HEK293 (cell line): ENCODE measurements around the gene IRX6.

Source experiments
- CTCF ChIA-PET: fragments of 350-600 bp; formaldehyde crosslinking; extraction: SDS; loops from one replicate; lab custom pipeline; 2021; ENCODE audit warnings: antibody characterized with exemption; lab: Yijun Ruan, JAX
- POLR2A ChIA-PET: fragments of 300-600 bp; formaldehyde crosslinking; extraction: SDS; loops from one replicate; lab custom pipeline; 2020; ENCODE audit warnings: antibody characterized with exemption, inconsistent platforms; lab: Yijun Ruan, JAX
- H3K27ac ChIP-seq: fragments of 200-500 bp; sonication (Bioruptor generic); 2 replicates; pipeline ENCODE4 v1.5.1; 2014; ENCODE audit warnings: low read depth, low read length, control low read depth, inconsistent platforms; ENCODE audit errors: extremely low read depth
- H3K36me3 ChIP-seq, 2 experiments: fragments of 200-500 bp in 1 of 2; sonication (Bioruptor generic) in 1 of 2; 1 replicate in 1 of 2; 2 replicates in 1 of 2; pipeline ENCODE4 v1.5.1; 2014 to 2017; ENCODE audit warnings: inconsistent platforms in 2 of 2, low read length in 2 of 2; ENCODE audit not compliant: control insufficient read depth in 2 of 2, insufficient read depth in 1 of 2
- H3K4me1 ChIP-seq: fragments of 200-500 bp; sonication (Bioruptor generic); 2 replicates; pipeline ENCODE4 v1.5.1; 2014; ENCODE audit warnings: mild to moderate bottlenecking, low read length, inconsistent platforms; ENCODE audit not compliant: control insufficient read depth, insufficient read depth
- H3K4me3 ChIP-seq: 2 replicates; pipeline ENCODE4 v1.5.1; 2011; ENCODE audit warnings: low read depth, mild to moderate bottlenecking, control low read depth, low read length, moderate library complexity
- H3K9me3 ChIP-seq: fragments of 200-500 bp; sonication (Bioruptor generic); 2 replicates; pipeline ENCODE4 v1.5.1; 2014; ENCODE audit warnings: low read depth, low read length, inconsistent platforms; ENCODE audit not compliant: control insufficient read depth, insufficient read depth
- GLIS2 ChIP-seq: fragments of 450-650 bp; formaldehyde crosslinking; IDR thresholded peaks from 2 replicates; pipeline ENCODE4 v1.5.1; 2016; ENCODE audit warnings: missing biosample characterization, missing genetic modification characterization
- HOXA7 ChIP-seq: sonication (generic); formaldehyde crosslinking; IDR thresholded peaks from 2 replicates; pipeline ENCODE4 v1.8.1; 2022; ENCODE audit warnings: missing genetic modification reagents, borderline replicate concordance
- KLF9 ChIP-seq: fragments of 450-650 bp; formaldehyde crosslinking; IDR thresholded peaks from 2 replicates; pipeline ENCODE4 v1.5.1; 2016; ENCODE audit warnings: missing biosample characterization, missing genetic modification characterization, low read depth
- RBAK ChIP-seq: fragments of 450-650 bp; formaldehyde crosslinking; IDR thresholded peaks from 2 replicates; pipeline ENCODE4 v1.5.1; 2016; ENCODE audit warnings: missing biosample characterization, missing genetic modification characterization
- REPIN1 ChIP-seq: fragments of 450-650 bp; formaldehyde crosslinking; IDR thresholded peaks from 2 replicates; pipeline ENCODE4 v1.5.1; 2017; ENCODE audit warnings: missing biosample characterization, missing genetic modification characterization, low read depth
- SALL2 ChIP-seq: fragments of 450-650 bp; formaldehyde crosslinking; IDR thresholded peaks from 2 replicates; pipeline ENCODE4 v1.5.0; 2017; ENCODE audit warnings: missing biosample characterization, mild to moderate bottlenecking, missing genetic modification characterization, borderline replicate concordance
- SP2 ChIP-seq: fragments of 450-650 bp; formaldehyde crosslinking; IDR thresholded peaks from 2 replicates; pipeline ENCODE4 v1.5.1; 2016; ENCODE audit warnings: missing biosample characterization, missing genetic modification characterization
- SP7 ChIP-seq: fragments of 450-650 bp; formaldehyde crosslinking; IDR thresholded peaks from 2 replicates; pipeline ENCODE4 v1.5.1; 2016; ENCODE audit warnings: missing biosample characterization, missing genetic modification characterization
- ZFP69B ChIP-seq: fragments of 450-650 bp; formaldehyde crosslinking; IDR thresholded peaks from 2 replicates; pipeline ENCODE4 v1.5.1; 2016; ENCODE audit warnings: missing biosample characterization, missing genetic modification characterization
- ZNF112 ChIP-seq: fragments of 450-650 bp; formaldehyde crosslinking; IDR thresholded peaks from 2 replicates; pipeline ENCODE4 v1.5.0; 2017; ENCODE audit warnings: missing biosample characterization, missing genetic modification characterization
- ZNF133 ChIP-seq: fragments of 450-650 bp; formaldehyde crosslinking; IDR thresholded peaks from 2 replicates; pipeline ENCODE4 v1.5.1; 2016; ENCODE audit warnings: missing biosample characterization, missing genetic modification characterization
- ZNF169 ChIP-seq: fragments of 450-650 bp; formaldehyde crosslinking; IDR thresholded peaks from 2 replicates; pipeline ENCODE4 v1.5.1; 2016; ENCODE audit warnings: missing biosample characterization, missing genetic modification characterization
- ZNF202 ChIP-seq: fragments of 450-650 bp; formaldehyde crosslinking; IDR thresholded peaks from 2 replicates; pipeline ENCODE4 v1.5.1; 2016; ENCODE audit warnings: missing biosample characterization, missing genetic modification characterization, borderline replicate concordance
- ZNF221 ChIP-seq: fragments of 450-650 bp; formaldehyde crosslinking; IDR thresholded peaks from 2 replicates; pipeline ENCODE4 v1.5.1; 2017; ENCODE audit warnings: missing biosample characterization, missing genetic modification characterization, borderline replicate concordance
- ZNF23 ChIP-seq: fragments of 450-650 bp; formaldehyde crosslinking; IDR thresholded peaks from 2 replicates; pipeline ENCODE4 v1.5.1; 2016; ENCODE audit warnings: missing biosample characterization, missing genetic modification characterization, borderline replicate concordance
- ZNF311 ChIP-seq: fragments of 450-650 bp; formaldehyde crosslinking; IDR thresholded peaks from 2 replicates; pipeline ENCODE4 v1.5.1; 2017; ENCODE audit warnings: missing biosample characterization, missing genetic modification characterization, borderline replicate concordance
- ZNF324 ChIP-seq: fragments of 450-650 bp; formaldehyde crosslinking; IDR thresholded peaks from 2 replicates; pipeline ENCODE4 v1.5.1; 2016; ENCODE audit warnings: missing biosample characterization, missing genetic modification characterization
- ZNF544 ChIP-seq: fragments of 450-650 bp; formaldehyde crosslinking; IDR thresholded peaks from 2 replicates; pipeline ENCODE4 v1.5.0; 2017; ENCODE audit warnings: missing biosample characterization, missing genetic modification characterization
- ZNF549 ChIP-seq: fragments of 450-650 bp; IDR thresholded peaks from 2 replicates; pipeline ENCODE4 v1.5.1; 2018; ENCODE audit warnings: missing biosample characterization, missing genetic modification characterization, mild to moderate bottlenecking, inconsistent platforms, moderate library complexity
- ZNF571 ChIP-seq: fragments of 450-650 bp; formaldehyde crosslinking; IDR thresholded peaks from 2 replicates; pipeline ENCODE4 v1.5.0; 2017; ENCODE audit warnings: missing biosample characterization, missing genetic modification characterization
- ZNF621 ChIP-seq: fragments of 450-650 bp; formaldehyde crosslinking; IDR thresholded peaks from 2 replicates; pipeline ENCODE4 v1.5.1; 2017; ENCODE audit warnings: missing biosample characterization, missing genetic modification characterization
- ZNF660 ChIP-seq: fragments of 450-650 bp; IDR thresholded peaks from 2 replicates; pipeline ENCODE4 v1.5.1; 2018; ENCODE audit warnings: missing biosample characterization, mild to moderate bottlenecking, missing genetic modification characterization
- ZNF677 ChIP-seq: fragments of 450-650 bp; IDR thresholded peaks from 2 replicates; pipeline ENCODE4 v1.5.0; 2018; ENCODE audit warnings: missing biosample characterization, mild to moderate bottlenecking, missing genetic modification characterization, moderate library complexity
- ZNF830 ChIP-seq: fragments of 450-650 bp; IDR thresholded peaks from 2 replicates; pipeline ENCODE4 v1.5.0; 2018; ENCODE audit warnings: missing biosample characterization, missing genetic modification characterization, low read depth, mild to moderate bottlenecking, moderate library complexity
- TF ChIP-seq, protein P1 (sequence below): fragments of 450-650 bp; formaldehyde crosslinking; IDR thresholded peaks from 2 replicates; pipeline ENCODE4 v1.5.1; 2016; ENCODE audit warnings: missing biosample characterization, missing genetic modification characterization, low read depth
- TF ChIP-seq, protein P2 (sequence below): fragments of 450-650 bp; formaldehyde crosslinking; IDR thresholded peaks from 2 replicates; pipeline ENCODE4 v1.5.1; 2016; ENCODE audit warnings: missing biosample characterization, missing genetic modification characterization
- TF ChIP-seq, protein P3 (sequence below): fragments of 450-650 bp; formaldehyde crosslinking; IDR thresholded peaks from 2 replicates; pipeline ENCODE4 v1.5.1; 2016; ENCODE audit warnings: missing biosample characterization, missing genetic modification characterization
- TF ChIP-seq, protein P4 (sequence below): fragments of 450-650 bp; formaldehyde crosslinking; IDR thresholded peaks from 2 replicates; pipeline ENCODE4 v1.5.1; 2016; ENCODE audit warnings: missing biosample characterization, missing genetic modification characterization
- TF ChIP-seq, protein P5 (sequence below): fragments of 450-650 bp; formaldehyde crosslinking; IDR thresholded peaks from 2 replicates; pipeline ENCODE4 v1.5.1; 2017; ENCODE audit warnings: missing biosample characterization, mild to moderate bottlenecking, missing genetic modification characterization, moderate library complexity

Gene IRX6

DNA sequence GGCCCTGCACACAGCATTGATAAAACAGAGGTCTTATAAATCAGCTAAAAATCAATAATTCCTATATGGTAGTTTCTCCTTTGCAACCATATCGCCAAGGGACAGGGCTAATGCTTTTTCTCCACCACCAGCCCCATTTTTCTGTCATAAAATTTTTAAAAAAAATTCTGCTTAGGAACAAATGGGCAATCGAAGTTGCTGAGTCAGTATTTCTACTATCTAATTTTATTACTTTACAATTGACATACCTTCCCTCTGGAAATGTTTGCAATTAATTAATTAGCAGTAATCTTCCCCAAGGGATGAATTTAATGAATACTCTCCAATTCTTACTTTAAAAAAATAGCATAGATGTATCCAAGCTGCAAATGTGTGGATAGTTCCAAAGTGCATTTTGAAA lies 1.7 kb upstream of the IRX6 start:
- POLR2A ChIA-PET: no interaction called here

DNA sequence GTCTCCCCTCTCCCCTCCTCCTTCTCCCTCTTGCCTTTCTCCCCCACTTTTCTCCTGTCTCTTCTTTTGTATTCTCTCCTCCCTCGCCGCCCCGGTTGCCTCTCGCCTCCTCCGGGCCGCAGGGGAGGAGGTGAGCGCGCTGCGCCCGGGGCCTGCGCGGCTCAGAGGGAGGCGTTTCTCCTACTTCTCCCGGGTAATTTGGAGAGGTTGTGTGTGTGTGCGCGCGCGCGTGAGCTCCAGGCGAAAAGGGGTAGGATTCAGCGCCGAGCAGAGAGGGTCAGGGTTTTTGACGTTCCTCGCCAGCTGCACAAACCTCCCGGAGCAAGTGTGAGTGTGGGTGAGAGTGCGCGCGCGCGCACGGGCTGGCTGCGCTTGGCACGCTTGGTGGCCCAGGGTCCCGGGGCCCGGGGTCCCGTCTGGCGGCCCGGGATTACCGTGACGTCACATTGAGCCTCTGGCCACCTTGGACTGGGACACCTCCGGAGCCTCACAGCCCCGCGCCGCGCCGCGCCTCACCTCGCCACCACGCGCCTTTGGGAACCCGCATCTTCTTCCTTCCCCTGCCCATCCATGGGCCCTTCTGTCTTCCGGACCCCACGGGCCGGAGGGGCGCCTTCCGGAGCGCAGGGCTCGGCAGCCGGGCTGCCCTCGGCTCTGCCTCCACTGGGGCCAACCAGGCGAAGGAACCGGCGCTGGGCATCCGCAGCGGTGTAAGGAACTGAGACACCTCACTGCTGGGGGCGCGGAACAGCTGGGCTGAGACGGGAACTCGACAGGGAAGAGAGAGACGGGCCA lies 479 bp downstream of the IRX6 start:
- no peaks in the 10 kb centered on the region for H3K9me3 ChIP-seq
- CTCF ChIA-PET: interaction anchor here (0.6 to 1.7 kb wide), 15 partner anchors 8 to 542 kb away, joined by 3 to 13 read pairs (median 4); no protein-coding TSS in a partner anchor
- H3K27ac ChIP-seq: peak overlapping the region; percentile 46; the same call in 1 of the 2 replicates
- H3K36me3 ChIP-seq: no peaks in the 10 kb centered on the region
- H3K4me1 ChIP-seq: no peaks in the 10 kb centered on the region
- POLR2A ChIA-PET: interaction anchor here (1.0 kb wide), 1 partner anchor 10 kb away, joined by 3 read pairs; no protein-coding TSS in a partner anchor
- peak overlapping the region; percentile 34 for H3K4me3 ChIP-seq
- TF ChIP-seq ZNF677: no peak
- TF ChIP-seq HOXA7 (CRISPR knock-in tag): no peak
- TF ChIP-seq, protein P1, sequence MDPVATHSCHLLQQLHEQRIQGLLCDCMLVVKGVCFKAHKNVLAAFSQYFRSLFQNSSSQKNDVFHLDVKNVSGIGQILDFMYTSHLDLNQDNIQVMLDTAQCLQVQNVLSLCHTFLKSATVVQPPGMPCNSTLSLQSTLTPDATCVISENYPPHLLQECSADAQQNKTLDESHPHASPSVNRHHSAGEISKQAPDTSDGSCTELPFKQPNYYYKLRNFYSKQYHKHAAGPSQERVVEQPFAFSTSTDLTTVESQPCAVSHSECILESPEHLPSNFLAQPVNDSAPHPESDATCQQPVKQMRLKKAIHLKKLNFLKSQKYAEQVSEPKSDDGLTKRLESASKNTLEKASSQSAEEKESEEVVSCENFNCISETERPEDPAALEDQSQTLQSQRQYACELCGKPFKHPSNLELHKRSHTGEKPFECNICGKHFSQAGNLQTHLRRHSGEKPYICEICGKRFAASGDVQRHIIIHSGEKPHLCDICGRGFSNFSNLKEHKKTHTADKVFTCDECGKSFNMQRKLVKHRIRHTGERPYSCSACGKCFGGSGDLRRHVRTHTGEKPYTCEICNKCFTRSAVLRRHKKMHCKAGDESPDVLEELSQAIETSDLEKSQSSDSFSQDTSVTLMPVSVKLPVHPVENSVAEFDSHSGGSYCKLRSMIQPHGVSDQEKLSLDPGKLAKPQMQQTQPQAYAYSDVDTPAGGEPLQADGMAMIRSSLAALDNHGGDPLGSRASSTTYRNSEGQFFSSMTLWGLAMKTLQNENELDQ (tag by site-specific recombination): no peak
- TF ChIP-seq SALL2 (tag by site-specific recombination): no peak
- no peak for TF ChIP-seq ZNF23 (tag by site-specific recombination)
- no peak for TF ChIP-seq SP7 (tag by site-specific recombination)
- peak; percentile 30; the same call in 1 of the 2 replicates for TF ChIP-seq GLIS2 (tag by site-specific recombination)
- peak; percentile 23 for TF ChIP-seq SP2
- no peak for TF ChIP-seq ZNF544 (tag by site-specific recombination)
- no peak for TF ChIP-seq ZNF112 (tag by site-specific recombination)
- no peak for TF ChIP-seq RBAK (tag by site-specific recombination)
- TF ChIP-seq KLF9: no peak
- TF ChIP-seq ZNF133 (tag by site-specific recombination): no peak
- TF ChIP-seq ZNF221: no peak
- TF ChIP-seq ZNF830 (tag by site-specific recombination): no peak

More for the DNA sequence above, 1.7 kb upstream of the IRX6 start:
- H3K4me3 ChIP-seq: no peak overlapping the region
- CTCF ChIA-PET: interaction anchor here (1.0 kb wide), 1 partner anchor 24 kb away, joined by 3 read pairs; no protein-coding TSS in a partner anchor
- H3K9me3 ChIP-seq: no peaks in the 10 kb centered on the region
- H3K27ac ChIP-seq: no peak overlapping the region
- no peaks in the 10 kb centered on the region for H3K4me1 ChIP-seq
- no peaks in the 10 kb centered on the region for H3K36me3 ChIP-seq
- TF ChIP-seq, protein P2, sequence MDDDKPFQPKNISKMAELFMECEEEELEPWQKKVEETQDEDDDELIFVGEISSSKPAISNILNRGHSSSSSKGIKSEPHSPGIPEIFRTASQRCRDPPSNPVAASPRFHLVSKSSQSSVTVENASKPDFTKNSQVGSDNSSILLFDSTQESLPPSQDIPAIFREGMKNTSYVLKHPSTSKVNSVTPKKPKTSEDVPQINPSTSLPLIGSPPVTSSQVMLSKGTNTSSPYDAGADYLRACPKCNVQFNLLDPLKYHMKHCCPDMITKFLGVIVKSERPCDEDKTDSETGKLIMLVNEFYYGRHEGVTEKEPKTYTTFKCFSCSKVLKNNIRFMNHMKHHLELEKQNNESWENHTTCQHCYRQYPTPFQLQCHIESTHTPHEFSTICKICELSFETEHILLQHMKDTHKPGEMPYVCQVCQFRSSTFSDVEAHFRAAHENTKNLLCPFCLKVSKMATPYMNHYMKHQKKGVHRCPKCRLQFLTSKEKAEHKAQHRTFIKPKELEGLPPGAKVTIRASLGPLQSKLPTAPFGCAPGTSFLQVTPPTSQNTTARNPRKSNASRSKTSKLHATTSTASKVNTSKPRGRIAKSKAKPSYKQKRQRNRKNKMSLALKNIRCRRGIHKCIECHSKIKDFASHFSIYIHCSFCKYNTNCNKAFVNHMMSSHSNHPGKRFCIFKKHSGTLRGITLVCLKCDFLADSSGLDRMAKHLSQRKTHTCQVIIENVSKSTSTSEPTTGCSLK: no peak
- no peak for TF ChIP-seq ZNF660
- no peak for TF ChIP-seq REPIN1 (tag by site-specific recombination)
- TF ChIP-seq, protein P3, sequence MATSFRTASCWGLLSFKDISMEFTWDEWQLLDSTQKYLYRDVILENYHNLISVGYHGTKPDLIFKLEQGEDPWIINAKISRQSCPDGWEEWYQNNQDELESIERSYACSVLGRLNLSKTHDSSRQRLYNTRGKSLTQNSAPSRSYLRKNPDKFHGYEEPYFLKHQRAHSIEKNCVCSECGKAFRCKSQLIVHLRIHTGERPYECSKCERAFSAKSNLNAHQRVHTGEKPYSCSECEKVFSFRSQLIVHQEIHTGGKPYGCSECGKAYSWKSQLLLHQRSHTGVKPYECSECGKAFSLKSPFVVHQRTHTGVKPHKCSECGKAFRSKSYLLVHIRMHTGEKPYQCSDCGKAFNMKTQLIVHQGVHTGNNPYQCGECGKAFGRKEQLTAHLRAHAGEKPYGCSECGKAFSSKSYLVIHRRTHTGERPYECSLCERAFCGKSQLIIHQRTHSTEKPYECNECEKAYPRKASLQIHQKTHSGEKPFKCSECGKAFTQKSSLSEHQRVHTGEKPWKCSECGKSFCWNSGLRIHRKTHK (tag by site-specific recombination): no peak
- TF ChIP-seq, protein P4, sequence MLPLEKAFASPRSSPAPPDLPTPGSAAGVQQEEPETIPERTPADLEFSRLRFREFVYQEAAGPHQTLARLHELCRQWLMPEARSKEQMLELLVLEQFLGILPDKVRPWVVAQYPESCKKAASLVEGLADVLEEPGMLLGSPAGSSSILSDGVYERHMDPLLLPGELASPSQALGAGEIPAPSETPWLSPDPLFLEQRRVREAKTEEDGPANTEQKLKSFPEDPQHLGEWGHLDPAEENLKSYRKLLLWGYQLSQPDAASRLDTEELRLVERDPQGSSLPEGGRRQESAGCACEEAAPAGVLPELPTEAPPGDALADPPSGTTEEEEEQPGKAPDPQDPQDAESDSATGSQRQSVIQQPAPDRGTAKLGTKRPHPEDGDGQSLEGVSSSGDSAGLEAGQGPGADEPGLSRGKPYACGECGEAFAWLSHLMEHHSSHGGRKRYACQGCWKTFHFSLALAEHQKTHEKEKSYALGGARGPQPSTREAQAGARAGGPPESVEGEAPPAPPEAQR (tag by site-specific recombination): no peak
- TF ChIP-seq ZNF549: no peak
- no peak for TF ChIP-seq ZFP69B (tag by site-specific recombination)
- TF ChIP-seq ZNF202 (tag by site-specific recombination): no peak
- TF ChIP-seq ZNF621 (tag by site-specific recombination): no peak
- TF ChIP-seq, protein P5, sequence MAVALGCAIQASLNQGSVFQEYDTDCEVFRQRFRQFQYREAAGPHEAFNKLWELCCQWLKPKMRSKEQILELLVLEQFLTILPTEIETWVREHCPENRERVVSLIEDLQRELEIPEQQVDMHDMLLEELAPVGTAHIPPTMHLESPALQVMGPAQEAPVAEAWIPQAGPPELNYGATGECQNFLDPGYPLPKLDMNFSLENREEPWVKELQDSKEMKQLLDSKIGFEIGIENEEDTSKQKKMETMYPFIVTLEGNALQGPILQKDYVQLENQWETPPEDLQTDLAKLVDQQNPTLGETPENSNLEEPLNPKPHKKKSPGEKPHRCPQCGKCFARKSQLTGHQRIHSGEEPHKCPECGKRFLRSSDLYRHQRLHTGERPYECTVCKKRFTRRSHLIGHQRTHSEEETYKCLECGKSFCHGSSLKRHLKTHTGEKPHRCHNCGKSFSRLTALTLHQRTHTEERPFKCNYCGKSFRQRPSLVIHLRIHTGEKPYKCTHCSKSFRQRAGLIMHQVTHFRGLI: no peak
- TF ChIP-seq ZNF311 (tag by site-specific recombination): no peak
- no peak for TF ChIP-seq ZNF324 (tag by site-specific recombination)
- TF ChIP-seq ZNF571: no peak
- TF ChIP-seq ZNF169 (tag by site-specific recombination): no peak
